Cardiac fibroblast (primary cell): ENCODE data around the gene RABGGTA.

Experiments used
- DNase-seq, 2 donors: peaks; one replicate each; pipeline versions ENCODE4 v3.0.0 to v3.0.0-alpha.2; 2010; ENCODE audit warnings: low read depth in 2 of 2
- H3K4me3 ChIP-seq, 2 donors: replicated peaks in 1 of 2; 1 replicate in 1 of 2; 2 replicates in 1 of 2; pipeline ENCODE4 v1.5.1; 2011; ENCODE audit warnings: low read depth in 2 of 2, low read length in 2 of 2, mild to moderate bottlenecking in 2 of 2, moderate library complexity in 1 of 2
- CTCF ChIP-seq: IDR thresholded peaks from one replicate; pipeline ENCODE4 v1.5.1; 2011; ENCODE audit warnings: low read depth, mild to moderate bottlenecking, low read length, inconsistent platforms

RABGGTA gene

DNA sequence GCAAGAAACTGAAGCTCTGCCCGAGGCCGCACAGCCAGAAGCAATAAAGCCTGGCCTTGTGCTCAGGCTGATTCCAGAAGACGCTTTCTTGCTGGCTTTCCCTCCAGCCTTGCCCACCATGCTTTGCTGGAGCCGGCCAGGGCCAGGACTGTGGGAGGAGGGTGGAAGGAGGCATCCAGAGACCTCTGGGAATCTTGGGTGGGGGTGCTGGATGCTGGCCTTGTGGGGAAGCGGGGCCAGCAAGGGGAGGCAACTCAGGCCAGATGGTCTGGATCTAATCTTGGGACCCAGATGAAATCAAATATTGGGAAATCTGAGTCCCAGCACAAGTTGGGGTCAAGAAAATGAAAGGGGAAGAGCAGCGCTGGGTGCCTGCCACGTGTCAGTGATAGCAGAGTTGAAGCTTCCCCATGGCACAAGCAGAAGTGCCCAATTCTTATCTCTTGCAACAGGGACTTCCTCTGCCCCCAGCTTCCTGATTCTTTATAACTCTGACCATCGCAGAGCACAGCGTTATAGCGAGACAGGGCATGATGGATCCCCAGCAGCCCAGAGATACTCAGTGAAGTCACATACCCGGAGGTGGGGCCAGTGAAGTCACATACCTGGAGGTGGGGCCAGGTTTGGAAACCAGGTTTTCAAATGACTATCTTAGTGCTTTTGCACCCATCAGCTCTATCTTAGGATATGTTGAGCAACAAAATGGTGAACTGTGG, 6.4 kb upstream of the RABGGTA start:
- no peak for TF ChIP-seq CTCF
- no peak overlapping the region for H3K4me3 ChIP-seq
- no peak for DNase-seq

DNA sequence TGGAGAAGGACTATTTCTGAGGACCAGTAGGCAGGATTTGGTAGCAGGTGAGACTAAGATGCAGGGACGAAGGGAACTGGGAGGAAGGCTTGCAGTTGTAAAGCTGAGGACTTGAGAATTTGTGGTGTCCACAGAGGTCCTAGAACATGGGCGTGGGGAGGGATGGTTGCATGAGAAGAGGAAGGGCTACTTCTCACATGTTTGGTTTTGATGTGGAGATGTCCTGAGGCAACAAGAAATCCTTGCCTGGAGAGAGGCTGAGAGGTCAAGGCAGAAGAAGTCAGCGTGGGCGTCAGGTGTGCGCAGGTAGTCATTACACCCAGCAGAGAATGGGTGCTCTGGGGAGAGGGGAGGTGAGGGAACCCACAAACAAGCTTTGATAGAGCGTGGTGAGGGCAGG, 5.7 kb upstream of the RABGGTA start:
- no peak overlapping the region for H3K4me3 ChIP-seq
- TF ChIP-seq CTCF: no peak
- DNase-seq: no peak

GRCh38 chr14:24274101-24274543, 2.7 kb upstream of the RABGGTA start:
- DNase-seq: peak in 1 of 2 donors; percentile 10
- no peak overlapping the region for H3K4me3 ChIP-seq
- TF ChIP-seq CTCF: no peak

DNA sequence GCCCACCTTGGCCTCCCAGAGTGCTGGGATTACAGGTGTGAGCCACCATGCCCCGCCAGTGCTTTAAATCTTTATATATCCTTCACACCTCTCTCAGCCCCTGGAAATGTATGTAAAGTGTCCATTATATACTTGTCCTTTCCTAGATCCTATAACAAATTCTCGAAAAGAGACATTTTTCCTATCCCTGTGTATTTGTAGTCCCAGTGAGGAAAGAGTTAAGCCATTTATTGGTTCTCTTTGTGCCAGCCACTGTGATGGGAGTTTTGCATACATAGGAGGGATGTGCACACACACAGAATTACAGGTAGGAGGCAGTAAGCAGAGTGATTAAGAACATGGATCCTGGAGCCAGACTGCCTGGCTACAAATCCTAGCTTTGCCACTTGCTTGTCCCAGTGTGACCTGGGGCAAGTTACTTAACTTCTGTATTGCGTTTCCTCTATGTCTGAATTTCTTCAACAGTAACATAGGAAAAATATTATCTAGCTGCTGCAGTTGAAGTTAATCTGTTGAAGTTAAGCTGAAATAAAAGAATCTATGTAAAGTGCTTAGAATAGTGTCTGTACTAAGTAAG, 2.1 kb upstream of the RABGGTA start:
- peak in 1 of 2 donors; percentile 8 for DNase-seq
- no peak for TF ChIP-seq CTCF
- no peak overlapping the region for H3K4me3 ChIP-seq

- no peak for DNase-seq
- no peak overlapping the region for H3K4me3 ChIP-seq
- TF ChIP-seq CTCF: no peak
Observed at GRCh38 chr14:24272467-24272866, 1.1 kb upstream of the RABGGTA start.

GRCh38 chr14:24271834-24272263, 452 bp upstream of the RABGGTA start:
- no peak for DNase-seq
- no peak for TF ChIP-seq CTCF

More at GRCh38 chr14:24271834-24272263, 452 bp upstream of the RABGGTA start:
- peak overlapping the region; percentile 95 to 96 for H3K4me3 ChIP-seq
